ENCODE data around the gene TTC9B.
"Not testable (repeated sequence)": the region's sequence is repeated elsewhere in the genome, so short reads cannot be mapped to it uniquely, and the experiment has no call there.

Gene TTC9B

DNA sequence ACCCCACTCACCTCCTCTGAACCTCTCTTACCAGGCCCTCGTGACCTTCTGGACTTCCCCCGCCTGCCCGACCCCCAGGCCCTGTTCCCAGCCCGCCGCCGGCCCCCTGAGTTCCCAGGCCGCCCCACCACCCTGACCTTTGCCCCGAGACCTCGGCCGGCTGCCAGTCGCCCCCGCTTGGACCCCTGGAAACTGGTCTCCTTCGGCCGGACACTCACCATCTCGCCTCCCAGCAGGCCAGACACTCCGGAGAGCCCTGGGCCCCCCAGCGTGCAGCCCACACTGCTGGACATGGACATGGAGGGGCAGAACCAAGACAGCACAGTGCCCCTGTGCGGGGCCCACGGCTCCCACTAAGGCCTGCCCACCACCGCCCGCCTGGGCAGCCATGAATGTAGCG is 3.2 kb downstream of the TTC9B start:
- no peak for DNase-seq (ENCODE audit: low read depth in 2 of 2)

GRCh38 chr19:40213882-40214570 is 4.2 kb downstream of the TTC9B start:
- DNase-seq (ENCODE audit: low read depth in 2 of 2): no peak

GRCh38 chr19:40213251-40213829 is 4.8 kb downstream of the TTC9B start:
- DNase-seq (ENCODE audit: low read depth in 2 of 2): no peak

DNA sequence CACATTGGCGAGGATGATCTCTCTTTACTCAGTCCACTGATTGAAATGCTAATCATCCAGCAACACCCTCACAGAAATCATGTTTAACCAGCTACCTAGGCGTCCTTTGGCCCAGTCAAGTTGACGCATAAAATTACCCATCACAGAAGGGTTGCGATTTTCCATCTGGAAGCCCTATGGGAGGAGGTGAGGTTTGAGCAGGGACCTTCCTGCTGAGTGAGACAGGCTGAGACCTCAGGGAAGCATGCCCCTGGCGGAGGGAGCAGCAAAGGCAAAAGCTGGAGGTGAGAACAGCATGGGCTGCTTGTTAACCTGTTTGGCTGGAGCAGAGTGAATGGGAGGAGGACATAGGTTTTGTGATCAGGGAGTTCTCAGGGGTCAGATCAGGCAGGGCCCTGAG is 7.3 kb downstream of the TTC9B start:
- no peak for DNase-seq (ENCODE audit: low read depth in 2 of 2)

- no peak for DNase-seq (ENCODE audit: low read depth in 2 of 2)
Observed at GRCh38 chr19:40208602-40209001, 9.6 kb downstream of the TTC9B start.

- no peak for DNase-seq (ENCODE audit: low read depth in 2 of 2)
Observed at GRCh38 chr19:40205760-40206159, 12.4 kb downstream of the TTC9B start.

DNA sequence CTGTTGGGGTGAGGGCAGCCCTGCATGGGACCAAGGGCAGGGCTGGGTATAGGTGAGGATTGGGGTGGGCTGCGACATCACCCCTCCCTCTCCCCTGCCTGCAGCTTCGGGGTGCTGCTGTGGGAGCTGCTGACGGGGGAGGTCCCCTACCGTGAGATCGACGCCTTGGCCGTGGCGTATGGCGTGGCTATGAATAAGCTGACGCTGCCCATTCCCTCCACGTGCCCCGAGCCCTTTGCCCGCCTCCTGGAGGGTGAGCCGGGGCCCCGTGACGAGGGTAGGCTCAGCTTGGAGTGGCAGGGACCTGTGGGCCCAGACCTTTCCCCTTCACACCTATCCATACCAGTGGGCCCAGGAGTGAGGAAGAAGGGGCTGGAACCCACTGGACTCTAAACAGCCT is 13.8 kb downstream of the TTC9B start:
- no peak for DNase-seq (ENCODE audit: low read depth in 2 of 2)

DNA sequence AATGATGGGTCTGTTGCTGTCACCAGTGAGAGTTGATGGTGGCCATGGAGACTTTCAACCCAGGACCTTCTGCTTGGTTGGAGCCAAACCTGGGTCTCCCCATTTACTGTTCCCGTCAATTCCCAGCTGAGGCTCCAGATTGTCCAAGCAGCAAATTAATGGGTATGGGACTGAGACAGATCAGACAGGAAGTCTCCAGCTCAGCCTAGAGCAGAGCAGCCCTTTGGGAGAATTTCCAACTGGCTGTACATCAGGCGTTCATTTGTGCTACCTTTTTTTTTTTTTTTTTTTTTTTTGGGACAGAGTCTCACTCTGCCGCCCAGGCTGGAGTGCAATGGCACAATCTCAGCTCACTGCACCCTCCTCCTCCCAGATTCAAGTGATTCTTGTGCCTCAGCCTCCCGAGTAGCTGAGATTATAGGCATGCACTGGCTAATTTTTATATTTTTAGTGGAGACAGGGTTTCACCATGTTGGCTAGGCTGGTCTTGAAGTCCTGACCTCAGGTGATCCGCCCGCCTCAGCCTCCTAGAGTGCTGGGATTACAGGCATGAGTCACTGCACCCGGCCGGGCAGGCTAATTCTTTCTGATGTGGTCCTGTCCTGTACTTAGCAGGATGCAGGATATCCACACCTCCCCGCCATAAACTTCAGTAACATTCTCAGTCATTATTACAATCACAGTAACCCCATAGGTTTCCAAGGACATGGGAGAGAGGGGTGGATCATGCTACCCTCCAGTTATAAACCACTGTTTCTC is 17.7 kb downstream of the TTC9B start:
- no peak for DNase-seq (ENCODE audit: low read depth in 2 of 2)

- DNase-seq (ENCODE audit: low read depth in 2 of 2): no peak
Observed at GRCh38 chr19:40198272-40198990, 19.8 kb downstream of the TTC9B start.

DNA sequence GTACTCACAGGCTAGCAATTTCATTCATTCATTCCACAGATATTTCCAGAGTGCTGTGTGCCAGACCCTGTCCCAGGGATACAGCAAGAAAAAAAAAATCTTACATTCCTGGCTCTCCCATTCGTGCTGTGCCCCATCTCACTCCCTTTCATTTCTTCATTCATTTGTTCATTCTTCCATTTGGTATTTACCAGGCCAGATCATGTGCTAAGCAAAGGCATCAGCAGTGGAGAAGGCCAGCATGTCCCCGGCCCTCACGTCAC is 24.7 kb downstream of the TTC9B start:
- DNase-seq (ENCODE audit: low read depth in 2 of 2): no peak

GRCh38 chr19:40192758-40193586 is 25.2 kb downstream of the TTC9B start:
- no peak for DNase-seq (ENCODE audit: low read depth in 2 of 2)

- peak in 1 of 2 donors; percentile 2 for DNase-seq (ENCODE audit: low read depth in 2 of 2)
Observed at GRCh38 chr19:40191836-40192646, 26.1 kb downstream of the TTC9B start.

DNA sequence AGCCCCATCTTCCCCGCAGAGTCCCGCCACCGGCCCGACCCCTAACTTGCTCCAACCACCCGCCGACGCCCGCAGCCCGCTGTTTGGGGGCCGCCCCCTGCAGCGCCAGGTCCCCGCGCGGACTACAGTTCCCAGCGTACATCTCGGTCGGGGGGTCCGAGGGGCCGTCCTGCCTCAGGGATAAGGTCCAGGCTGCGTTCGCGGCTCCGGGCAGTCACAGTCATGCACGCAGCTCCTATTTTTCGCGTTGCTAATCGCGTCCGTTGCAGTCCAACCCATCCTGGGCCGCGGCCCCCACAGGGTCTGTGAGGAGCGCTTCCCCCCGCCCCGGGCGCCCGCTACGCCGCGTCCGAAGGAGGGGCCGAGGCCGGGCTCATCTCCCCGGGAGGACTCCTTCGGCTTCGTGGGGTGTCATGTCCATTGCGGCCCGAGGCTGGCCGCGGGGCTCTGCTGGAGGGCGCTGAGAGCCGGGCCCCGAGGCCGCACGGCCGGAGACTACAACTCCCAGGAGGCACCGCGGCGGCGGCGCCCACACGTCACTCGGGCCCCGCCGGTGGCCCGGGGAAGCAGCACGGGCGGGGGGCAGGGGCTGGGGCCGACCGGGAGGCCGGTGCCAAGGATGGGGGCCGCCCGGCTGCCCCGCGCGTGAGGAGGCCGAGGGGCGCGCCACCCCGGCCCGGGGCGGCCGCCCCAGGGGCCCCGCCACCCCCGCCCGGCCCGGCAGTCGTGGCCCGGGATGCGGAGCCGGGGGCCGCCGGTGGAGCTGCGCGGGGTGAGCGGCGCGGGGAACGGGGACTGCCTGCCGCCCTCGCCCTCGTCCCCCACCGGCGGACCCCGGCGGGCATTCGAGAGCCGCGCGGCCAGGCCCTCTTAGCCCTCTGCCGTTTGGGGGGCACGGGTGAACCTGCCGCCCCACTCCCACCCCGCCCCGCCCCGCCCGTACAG is 27.0 kb downstream of the TTC9B start, which contains the start of gene MAP3K10:
Gene MAP3K10 (plus strand): TSS at position 536 of the 945 bp plus-strand sequence. CDS start 606 bp downstream, outside the sequence.
- DNase-seq (ENCODE audit: low read depth in 2 of 2): peak; percentile 75 to 76

GRCh38 chr19:40184273-40184672 is 33.9 kb downstream of the TTC9B start:
- no peak for DNase-seq (ENCODE audit: low read depth in 2 of 2)

DNA sequence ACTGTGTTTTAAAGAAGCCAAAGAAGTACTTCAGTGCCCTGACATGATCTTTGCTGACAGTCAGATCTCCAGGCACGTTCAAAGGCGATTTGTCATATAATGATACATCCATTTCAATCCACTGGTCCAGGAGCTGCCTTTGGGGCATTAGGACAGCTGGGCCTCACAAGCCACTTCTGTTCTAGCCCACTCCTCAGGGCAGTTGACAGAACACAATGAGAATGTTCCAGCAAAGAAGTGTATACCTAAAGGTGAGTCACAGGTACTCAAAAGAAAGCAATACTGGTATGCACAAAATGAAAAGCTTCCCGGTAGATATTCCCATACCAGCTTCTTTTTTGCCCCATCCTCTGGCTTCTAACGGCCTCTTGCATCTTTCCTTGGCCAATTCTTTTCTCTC is 39.4 kb downstream of the TTC9B start:
- DNase-seq (ENCODE audit: low read depth in 2 of 2): no peak

GRCh38 chr19:40177286-40178070 is 40.7 kb downstream of the TTC9B start:
- no peak for DNase-seq (ENCODE audit: low read depth in 2 of 2)

DNA sequence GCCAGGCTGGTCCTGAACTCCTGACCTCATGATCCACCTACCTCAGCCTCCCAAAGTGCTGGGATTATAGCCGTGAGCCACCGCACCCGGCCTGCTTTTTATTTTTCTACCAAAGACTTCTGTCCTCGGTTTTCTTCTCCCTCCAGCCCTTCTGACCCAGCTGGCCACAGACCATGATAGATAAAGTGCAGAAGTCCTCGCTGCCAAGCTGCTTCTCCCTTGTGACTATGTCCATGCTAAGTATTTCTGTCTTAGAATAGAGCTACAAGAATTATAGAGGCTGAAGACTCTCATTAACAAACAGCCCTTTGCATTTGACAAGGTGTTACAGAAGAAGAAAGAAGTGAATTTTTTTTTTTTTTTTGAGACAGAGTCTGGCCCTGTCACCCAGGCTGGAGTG is 42.4 kb downstream of the TTC9B start:
- no peak for DNase-seq (ENCODE audit: low read depth in 2 of 2)

DNA sequence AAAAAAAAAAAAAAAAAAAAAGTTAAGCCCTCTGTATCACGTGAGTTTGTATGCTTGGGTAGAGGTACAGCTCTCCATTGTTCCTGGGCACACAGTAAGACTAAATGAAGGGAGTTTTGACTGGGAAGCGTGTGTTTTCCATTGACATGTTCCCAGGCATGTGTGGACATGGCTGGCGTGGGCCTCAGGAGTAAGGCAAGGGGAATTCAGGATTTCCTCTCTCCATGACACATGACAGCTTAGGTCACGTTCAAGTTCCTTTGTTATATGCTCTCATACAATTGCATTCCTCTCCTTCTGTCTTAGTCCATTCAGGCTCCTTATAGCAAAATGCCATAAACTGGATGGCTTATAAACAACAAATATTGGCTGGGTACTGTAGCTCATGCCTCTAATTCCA is 44.1 kb downstream of the TTC9B start:
- no peak for DNase-seq (ENCODE audit: low read depth in 2 of 2)

- not testable (repeated sequence) for DNase-seq (ENCODE audit: low read depth in 2 of 2)
Observed at GRCh38 chr19:40171293-40171692, 46.9 kb downstream of the TTC9B start.
